Measurements from ENCODE around the gene JARID2. TPM values are rescaled to one million over a fixed set of nuclear protein-coding genes. Genes with fewer than 3 reads are reported as not detected.
A peak's percentile ranks its signal among the peaks of the same experiment; 100 is the strongest.

JARID2 gene
- total and polyA plus RNA-seq, 4 donors: 3.8 to 14.8 (median 12.0) TPM

GRCh38 chr6:15430186-15430585, 184.3 kb downstream of the JARID2 start:
- Histone ChIP-seq H3K4me1 (ENCODE audit: control insufficient read depth in 5 of 5, insufficient read depth in 5 of 5, low read length in 5 of 5) (peaks cover 22 to 61% (median 40%) of the 10 kb centered on the region in 5 donors), H3K36me3 (ENCODE audit: control insufficient read depth in 4 of 4, insufficient read depth in 4 of 4, low read length in 4 of 4) (no peaks in the 10 kb centered on the region), H3K9me3 (ENCODE audit: control insufficient read depth in 4 of 4, insufficient read depth in 3 of 4, low read length in 3 of 4) (peaks cover 0 to 1% (median 0%) of the 10 kb centered on the region in 4 donors), H3K27me3 (ENCODE audit: control insufficient read depth in 3 of 3, insufficient read depth in 3 of 3, low read length in 2 of 3) (no peaks in the 10 kb centered on the region), H3K9ac (ENCODE audit: insufficient read depth in 1 of 2, low read length in 2 of 2) (no peak overlapping the region), H3K27ac (ENCODE audit: low read depth in 1 of 2, low read length in 1 of 2) (peak overlapping the region in 1 of 2 donors; percentile 69), H3K4me3 (no peak overlapping the region)
- DNase-seq (peak in 2 of 3 donors; percentile 79 to 85), ATAC-seq (ENCODE audit: insufficient read depth, low FRiP score) (no peak)
- 73 to 86% methylated on average over 2 of the region's 2 CpGs for WGBS, 2 donors
- no peak for TF ChIP-seq CTCF (IDR thresholded peaks at IDR 0.05; ENCODE audit: control extremely low read depth, extremely low read depth)

GRCh38 chr6:15430931-15431405, 185.1 kb downstream of the JARID2 start:
- H3K36me3 ChIP-seq (ENCODE audit: control insufficient read depth in 4 of 4, insufficient read depth in 4 of 4, low read length in 4 of 4): no peaks in the 10 kb centered on the region
- H3K27ac ChIP-seq (ENCODE audit: low read depth in 1 of 2, low read length in 1 of 2): peak overlapping the region; percentile 43 to 69
- no peaks in the 10 kb centered on the region for H3K27me3 ChIP-seq (ENCODE audit: control insufficient read depth in 3 of 3, insufficient read depth in 3 of 3, low read length in 2 of 3)
- TF ChIP-seq CTCF (IDR thresholded peaks at IDR 0.05; ENCODE audit: control extremely low read depth, extremely low read depth): no peak
- H3K9ac ChIP-seq (ENCODE audit: insufficient read depth in 1 of 2, low read length in 2 of 2): peak overlapping the region in 1 of 2 donors; percentile 26
- DNase-seq (peak; percentile 41 to 62 (median 57)), ATAC-seq (ENCODE audit: insufficient read depth, low FRiP score) (no peak)
- no peak overlapping the region for H3K4me3 ChIP-seq
- 61 to 72% methylated on average over 6 of the region's 6 CpGs for WGBS, 2 donors
- peaks cover 24 to 61% (median 40%) of the 10 kb centered on the region in 5 donors for H3K4me1 ChIP-seq (ENCODE audit: control insufficient read depth in 5 of 5, insufficient read depth in 5 of 5, low read length in 5 of 5)
- peaks cover 0 to 1% (median 0%) of the 10 kb centered on the region in 4 donors for H3K9me3 ChIP-seq (ENCODE audit: control insufficient read depth in 4 of 4, insufficient read depth in 3 of 4, low read length in 3 of 4)

GRCh38 chr6:15431762-15432483, 186.1 kb downstream of the JARID2 start:
- Histone ChIP-seq H3K4me3 (no peak overlapping the region), H3K27me3 (ENCODE audit: control insufficient read depth in 3 of 3, insufficient read depth in 3 of 3, low read length in 2 of 3) (no peaks in the 10 kb centered on the region), H3K27ac (ENCODE audit: low read depth in 1 of 2, low read length in 1 of 2) (peak overlapping the region; percentile 74 to 75), H3K4me1 (ENCODE audit: control insufficient read depth in 5 of 5, insufficient read depth in 5 of 5, low read length in 5 of 5) (peaks cover 27 to 58% (median 40%) of the 10 kb centered on the region in 5 donors), H3K36me3 (ENCODE audit: control insufficient read depth in 4 of 4, insufficient read depth in 4 of 4, low read length in 4 of 4) (no peaks in the 10 kb centered on the region), H3K9ac (ENCODE audit: insufficient read depth in 1 of 2, low read length in 2 of 2) (no peak overlapping the region), H3K9me3 (ENCODE audit: control insufficient read depth in 4 of 4, insufficient read depth in 3 of 4, low read length in 3 of 4) (peaks cover 0 to 1% (median 0%) of the 10 kb centered on the region in 4 donors)
- 69 to 85% methylated on average over 9 of the region's 9 CpGs for WGBS, 2 donors
- DNase-seq (peak in 1 of 3 donors; percentile 57), ATAC-seq (ENCODE audit: insufficient read depth, low FRiP score) (peak; percentile 77)
- no peak for TF ChIP-seq CTCF (IDR thresholded peaks at IDR 0.05; ENCODE audit: control extremely low read depth, extremely low read depth)
